KMS-11 (cell line): ENCODE data around the gene GNA12.

Experiments used
- H2AFZ ChIP-seq: fragments of 200-600 bp; sonication (generic); 2 replicates; pipeline ENCODE4 v1.6.1; 2016; ENCODE audit warnings: antibody characterized with exemption, mixed run types, low read depth
- H3K27ac ChIP-seq: fragments of 200-600 bp; sonication (generic); 2 replicates; pipeline ENCODE4 v1.6.1; 2016; ENCODE audit warnings: mild to moderate bottlenecking, mixed run types
- H3K27me3 ChIP-seq: fragments of 200-600 bp; sonication (generic); 2 replicates; pipeline ENCODE4 v1.6.1; 2017; ENCODE audit warnings: mild to moderate bottlenecking, low read depth, mixed run types, moderate library complexity; ENCODE audit not compliant: insufficient read depth
- H3K36me3 ChIP-seq: fragments of 200-600 bp; sonication (generic); 2 replicates; pipeline ENCODE4 v1.6.1; 2017; ENCODE audit warnings: mild to moderate bottlenecking, mixed run types; ENCODE audit not compliant: insufficient read depth
- H3K4me1 ChIP-seq: fragments of 200-600 bp; sonication (generic); 2 replicates; pipeline ENCODE4 v1.6.1; 2016; ENCODE audit warnings: mild to moderate bottlenecking, low read depth, mixed run types; ENCODE audit not compliant: poor library complexity, severe bottlenecking
- H3K4me2 ChIP-seq: fragments of 200-600 bp; sonication (generic); 2 replicates; pipeline ENCODE4 v1.7.0; 2016; ENCODE audit warnings: mild to moderate bottlenecking, mixed run types
- H3K4me3 ChIP-seq: fragments of 200-600 bp; sonication (generic); IDR thresholded peaks from 2 replicates; pipeline ENCODE4 v1.6.1; 2017; ENCODE audit warnings: low read depth, low read length, mixed read lengths; ENCODE audit not compliant: insufficient read depth
- H3K79me2 ChIP-seq: fragments of 200-600 bp; sonication (generic); 2 replicates; pipeline ENCODE4 v1.6.1; 2016; ENCODE audit warnings: low read depth, mixed run types; ENCODE audit not compliant: insufficient read depth
- H3K9ac ChIP-seq: fragments of 200-600 bp; sonication (generic); 2 replicates; pipeline ENCODE4 v1.6.1; 2016; ENCODE audit warnings: mild to moderate bottlenecking, mixed run types
- H4K20me1 ChIP-seq: fragments of 200-600 bp; sonication (generic); 2 replicates; pipeline ENCODE4 v1.6.1; 2016; ENCODE audit warnings: mild to moderate bottlenecking, mixed run types; ENCODE audit not compliant: insufficient read depth
- CTCF ChIP-seq: fragments of 200-600 bp; sonication (generic); conservative IDR thresholded peaks from 2 replicates; pipeline ENCODE4 v1.6.1; 2017; ENCODE audit warnings: low read depth, mild to moderate bottlenecking, antibody characterized with exemption, low read length, moderate library complexity, mixed read lengths

GNA12 gene

GRCh38 chr7:2794836-2795636 lies 49.1 kb downstream of the GNA12 start:
- Histone ChIP-seq H3K79me2 (peaks cover 24% of the 10 kb centered on the region; the same call in 1 of the 2 replicates), H4K20me1 (no peaks in the 10 kb centered on the region), H3K36me3 (peaks cover 8% of the 10 kb centered on the region; the same call in 1 of the 2 replicates), H3K4me3 (no peak overlapping the region), H3K4me1 (peaks cover 3% of the 10 kb centered on the region), H2AFZ (no peak overlapping the region), H3K27me3 (no peaks in the 10 kb centered on the region), H3K9ac (no peak overlapping the region), H3K4me2 (no peak overlapping the region), H3K27ac (no peak overlapping the region)
- TF ChIP-seq CTCF = no peak

- Histone ChIP-seq H3K27ac (no peak overlapping the region), H3K4me1 (no peaks in the 10 kb centered on the region), H3K9ac (no peak overlapping the region), H2AFZ (no peak overlapping the region), H3K4me3 (no peak overlapping the region), H3K4me2 (no peak overlapping the region), H3K27me3 (no peaks in the 10 kb centered on the region), H4K20me1 (no peaks in the 10 kb centered on the region), H3K79me2 (peaks cover 4% of the 10 kb centered on the region; the same call in 1 of the 2 replicates), H3K36me3 (peaks cover 8% of the 10 kb centered on the region; the same call in 1 of the 2 replicates)
- no peak for TF ChIP-seq CTCF
Observed at GRCh38 chr7:2792856-2793487, 51.1 kb downstream of the GNA12 start.

GRCh38 chr7:2792235-2792634 lies 51.9 kb downstream of the GNA12 start:
- H3K4me1 ChIP-seq = no peaks in the 10 kb centered on the region
- H2AFZ ChIP-seq = no peak overlapping the region
- no peak overlapping the region for H3K9ac ChIP-seq
- no peaks in the 10 kb centered on the region for H4K20me1 ChIP-seq
- no peaks in the 10 kb centered on the region for H3K27me3 ChIP-seq
- TF ChIP-seq CTCF = no peak
- no peak overlapping the region for H3K4me2 ChIP-seq
- H3K79me2 ChIP-seq = no peaks in the 10 kb centered on the region
- no peak overlapping the region for H3K27ac ChIP-seq
- H3K4me3 ChIP-seq = no peak overlapping the region
- H3K36me3 ChIP-seq = peaks cover 11% of the 10 kb centered on the region; the same call in 1 of the 2 replicates

- no peak overlapping the region for H3K4me3 ChIP-seq
- H3K9ac ChIP-seq = no peak overlapping the region
- H3K4me1 ChIP-seq = no peaks in the 10 kb centered on the region
- no peaks in the 10 kb centered on the region for H3K27me3 ChIP-seq
- H2AFZ ChIP-seq = no peak overlapping the region
- H3K36me3 ChIP-seq = peaks cover 12% of the 10 kb centered on the region; the same call in 1 of the 2 replicates
- no peak overlapping the region for H3K27ac ChIP-seq
- no peak for TF ChIP-seq CTCF
- H3K4me2 ChIP-seq = no peak overlapping the region
- no peaks in the 10 kb centered on the region for H3K79me2 ChIP-seq
- H4K20me1 ChIP-seq = no peaks in the 10 kb centered on the region
Observed at GRCh38 chr7:2791390-2791789, 52.7 kb downstream of the GNA12 start.
